ENCODE data around the gene ARHGAP27.

The ARHGAP27 gene

GRCh38 chr17:45428931-45429338 is 3.7 kb downstream of the ARHGAP27 start:
- Histone ChIP-seq H3K27me3 (ENCODE audit: insufficient read depth, low read length) (peaks cover 35% of the 10 kb centered on the region), H3K27ac (ENCODE audit: low read depth, low read length) (no peak overlapping the region), H2AFZ (ENCODE audit: low read length, unreplicated experiment) (no peak overlapping the region), H3K4me1 (ENCODE audit: control insufficient read depth, insufficient read depth, low read length, unreplicated experiment) (no peaks in the 10 kb centered on the region), H3K4me3 (ENCODE audit: low read depth, low read length) (no peak overlapping the region), H3K79me2 (ENCODE audit: control insufficient read depth, insufficient read depth, low read length, unreplicated experiment) (no peaks in the 10 kb centered on the region), H3K36me3 (ENCODE audit: insufficient read depth, low read length) (no peaks in the 10 kb centered on the region)

GRCh38 chr17:45428050-45428617 is 4.5 kb downstream of the ARHGAP27 start:
- Histone ChIP-seq H3K79me2 (ENCODE audit: control insufficient read depth, insufficient read depth, low read length, unreplicated experiment) (no peaks in the 10 kb centered on the region), H3K27ac (ENCODE audit: low read depth, low read length) (no peak overlapping the region), H3K36me3 (ENCODE audit: insufficient read depth, low read length) (no peaks in the 10 kb centered on the region), H3K4me1 (ENCODE audit: control insufficient read depth, insufficient read depth, low read length, unreplicated experiment) (no peaks in the 10 kb centered on the region), H2AFZ (ENCODE audit: low read length, unreplicated experiment) (no peak overlapping the region), H3K27me3 (ENCODE audit: insufficient read depth, low read length) (peaks cover 35% of the 10 kb centered on the region), H3K4me3 (ENCODE audit: low read depth, low read length) (no peak overlapping the region)

- Histone ChIP-seq H2AFZ (ENCODE audit: low read length, unreplicated experiment) (no peak overlapping the region), H3K4me1 (ENCODE audit: control insufficient read depth, insufficient read depth, low read length, unreplicated experiment) (no peaks in the 10 kb centered on the region), H3K36me3 (ENCODE audit: insufficient read depth, low read length) (no peaks in the 10 kb centered on the region), H3K27ac (ENCODE audit: low read depth, low read length) (no peak overlapping the region), H3K27me3 (ENCODE audit: insufficient read depth, low read length) (peaks cover 35% of the 10 kb centered on the region), H3K4me3 (ENCODE audit: low read depth, low read length) (no peak overlapping the region), H3K79me2 (ENCODE audit: control insufficient read depth, insufficient read depth, low read length, unreplicated experiment) (no peaks in the 10 kb centered on the region)
These were observed 5.4 kb downstream of the ARHGAP27 start for GRCh38 chr17:45427181-45427835.

GRCh38 chr17:45426561-45426960 is 6.1 kb downstream of the ARHGAP27 start:
- no peak overlapping the region for H3K27ac ChIP-seq (ENCODE audit: low read depth, low read length)
- H3K4me3 ChIP-seq (ENCODE audit: low read depth, low read length): no peak overlapping the region
- H2AFZ ChIP-seq (ENCODE audit: low read length, unreplicated experiment): no peak overlapping the region
- peaks cover 31% of the 10 kb centered on the region for H3K27me3 ChIP-seq (ENCODE audit: insufficient read depth, low read length)
- no peaks in the 10 kb centered on the region for H3K36me3 ChIP-seq (ENCODE audit: insufficient read depth, low read length)
- H3K4me1 ChIP-seq (ENCODE audit: control insufficient read depth, insufficient read depth, low read length, unreplicated experiment): no peaks in the 10 kb centered on the region
- no peaks in the 10 kb centered on the region for H3K79me2 ChIP-seq (ENCODE audit: control insufficient read depth, insufficient read depth, low read length, unreplicated experiment)

- H2AFZ ChIP-seq (ENCODE audit: low read length, unreplicated experiment): no peak overlapping the region
- no peaks in the 10 kb centered on the region for H3K79me2 ChIP-seq (ENCODE audit: control insufficient read depth, insufficient read depth, low read length, unreplicated experiment)
- no peaks in the 10 kb centered on the region for H3K36me3 ChIP-seq (ENCODE audit: insufficient read depth, low read length)
- no peak overlapping the region for H3K27ac ChIP-seq (ENCODE audit: low read depth, low read length)
- peaks cover 25% of the 10 kb centered on the region for H3K27me3 ChIP-seq (ENCODE audit: insufficient read depth, low read length)
- no peaks in the 10 kb centered on the region for H3K4me1 ChIP-seq (ENCODE audit: control insufficient read depth, insufficient read depth, low read length, unreplicated experiment)
- no peak overlapping the region for H3K4me3 ChIP-seq (ENCODE audit: low read depth, low read length)
These were observed 6.7 kb downstream of the ARHGAP27 start for GRCh38 chr17:45425984-45426413.

- Histone ChIP-seq H3K79me2 (ENCODE audit: control insufficient read depth, insufficient read depth, low read length, unreplicated experiment) (no peaks in the 10 kb centered on the region), H3K4me1 (ENCODE audit: control insufficient read depth, insufficient read depth, low read length, unreplicated experiment) (no peaks in the 10 kb centered on the region), H2AFZ (ENCODE audit: low read length, unreplicated experiment) (no peak overlapping the region), H3K36me3 (ENCODE audit: insufficient read depth, low read length) (no peaks in the 10 kb centered on the region), H3K27me3 (ENCODE audit: insufficient read depth, low read length) (peaks cover 19% of the 10 kb centered on the region), H3K27ac (ENCODE audit: low read depth, low read length) (no peak overlapping the region), H3K4me3 (ENCODE audit: low read depth, low read length) (no peak overlapping the region)
These were observed 7.3 kb downstream of the ARHGAP27 start for GRCh38 chr17:45425125-45425983.

- no peak overlapping the region for H2AFZ ChIP-seq (ENCODE audit: low read length, unreplicated experiment)
- no peaks in the 10 kb centered on the region for H3K36me3 ChIP-seq (ENCODE audit: insufficient read depth, low read length)
- no peaks in the 10 kb centered on the region for H3K4me1 ChIP-seq (ENCODE audit: control insufficient read depth, insufficient read depth, low read length, unreplicated experiment)
- H3K79me2 ChIP-seq (ENCODE audit: control insufficient read depth, insufficient read depth, low read length, unreplicated experiment): no peaks in the 10 kb centered on the region
- no peak overlapping the region for H3K27ac ChIP-seq (ENCODE audit: low read depth, low read length)
- no peak overlapping the region for H3K4me3 ChIP-seq (ENCODE audit: low read depth, low read length)
- peaks cover 14% of the 10 kb centered on the region for H3K27me3 ChIP-seq (ENCODE audit: insufficient read depth, low read length)
These were observed 7.9 kb downstream of the ARHGAP27 start for GRCh38 chr17:45424769-45425124.

- no peak overlapping the region for H3K4me3 ChIP-seq (ENCODE audit: low read depth, low read length)
- H3K27ac ChIP-seq (ENCODE audit: low read depth, low read length): no peak overlapping the region
These were observed 8.7 kb downstream of the ARHGAP27 start for GRCh38 chr17:45423975-45424335.

GRCh38 chr17:45423304-45423974 is 9.2 kb downstream of the ARHGAP27 start:
- no peaks in the 10 kb centered on the region for H3K79me2 ChIP-seq (ENCODE audit: control insufficient read depth, insufficient read depth, low read length, unreplicated experiment)
- no peak overlapping the region for H3K27ac ChIP-seq (ENCODE audit: low read depth, low read length)
- H3K36me3 ChIP-seq (ENCODE audit: insufficient read depth, low read length): no peaks in the 10 kb centered on the region
- peaks cover 1% of the 10 kb centered on the region; the same call in 1 of the 2 replicates for H3K27me3 ChIP-seq (ENCODE audit: insufficient read depth, low read length)
- H2AFZ ChIP-seq (ENCODE audit: low read length, unreplicated experiment): no peak overlapping the region
- H3K4me1 ChIP-seq (ENCODE audit: control insufficient read depth, insufficient read depth, low read length, unreplicated experiment): no peaks in the 10 kb centered on the region
- no peak overlapping the region for H3K4me3 ChIP-seq (ENCODE audit: low read depth, low read length)

More at GRCh38 chr17:45423975-45424335, 8.7 kb downstream of the ARHGAP27 start:
- no peak overlapping the region for H2AFZ ChIP-seq (ENCODE audit: low read length, unreplicated experiment)
- no peaks in the 10 kb centered on the region for H3K4me1 ChIP-seq (ENCODE audit: control insufficient read depth, insufficient read depth, low read length, unreplicated experiment)
- H3K27me3 ChIP-seq (ENCODE audit: insufficient read depth, low read length): peaks cover 6% of the 10 kb centered on the region; the same call in 1 of the 2 replicates
- H3K36me3 ChIP-seq (ENCODE audit: insufficient read depth, low read length): no peaks in the 10 kb centered on the region
- H3K79me2 ChIP-seq (ENCODE audit: control insufficient read depth, insufficient read depth, low read length, unreplicated experiment): no peaks in the 10 kb centered on the region

- Histone ChIP-seq H3K27me3 (ENCODE audit: insufficient read depth, low read length) (no peaks in the 10 kb centered on the region), H3K27ac (ENCODE audit: low read depth, low read length) (no peak overlapping the region), H3K4me3 (ENCODE audit: low read depth, low read length) (no peak overlapping the region), H3K36me3 (ENCODE audit: insufficient read depth, low read length) (no peaks in the 10 kb centered on the region), H3K79me2 (ENCODE audit: control insufficient read depth, insufficient read depth, low read length, unreplicated experiment) (no peaks in the 10 kb centered on the region), H3K4me1 (ENCODE audit: control insufficient read depth, insufficient read depth, low read length, unreplicated experiment) (no peaks in the 10 kb centered on the region), H2AFZ (ENCODE audit: low read length, unreplicated experiment) (no peak overlapping the region)
These were observed 17.4 kb downstream of the ARHGAP27 start for GRCh38 chr17:45414990-45415881.

Data from ACC112 (cell line).